H1 (cell line): ENCODE results near the gene STARD3. TPM values are rescaled to one million over a fixed set of nuclear protein-coding genes. Genes with fewer than 3 reads are reported as not detected.

Source experiments
- ASH2L ChIP-seq: fragments of 200-600, 300-600 bp; sonication (generic); IDR thresholded peaks from one replicate; pipeline ENCODE4 v1.7.1; 2017; ENCODE audit warnings: low read length
- GABPA ChIP-seq: IDR thresholded peaks from 2 replicates; pipeline ENCODE4 v1.6.1; 2011; ENCODE audit warnings: mild to moderate bottlenecking, low read length, moderate library complexity, borderline replicate concordance; ENCODE audit not compliant: insufficient read depth
- NANOG ChIP-seq: IDR thresholded peaks from 2 replicates; pipeline ENCODE4 v1.6.1; 2011; ENCODE audit warnings: low read length, low read depth, mild to moderate bottlenecking, inconsistent platforms; ENCODE audit not compliant: insufficient read depth, poor library complexity, severe bottlenecking
- SAP30 ChIP-seq: fragments of 300-600 bp; sonication (generic); IDR thresholded peaks from 2 replicates; pipeline ENCODE4 v1.7.1; 2012; ENCODE audit warnings: low read length, moderate library complexity, mild to moderate bottlenecking, inconsistent platforms; ENCODE audit not compliant: insufficient read depth, insufficient replicate concordance
- SIN3A ChIP-seq, 2 experiments: IDR thresholded peaks in 1 of 2; conservative IDR thresholded peaks in 1 of 2; 2 replicates each; pipeline ENCODE4 v1.6.1; 2011 to 2012; ENCODE audit warnings: low read length in 2 of 2, improper control_type of control experiment in 1 of 2, low read depth in 1 of 2, mild to moderate bottlenecking in 1 of 2
- SRF ChIP-seq: IDR thresholded peaks from 2 replicates; pipeline ENCODE4 v1.6.1; 2011; ENCODE audit warnings: mild to moderate bottlenecking, low read depth, low read length, moderate library complexity
- TCF12 ChIP-seq: IDR thresholded peaks from 2 replicates; pipeline ENCODE4 v1.6.1; 2011; ENCODE audit warnings: low read depth, mild to moderate bottlenecking, low read length
- YY1 ChIP-seq: IDR thresholded peaks from 2 replicates; pipeline ENCODE4 v1.6.1; 2011; ENCODE audit warnings: low read depth, mild to moderate bottlenecking, low read length
- polyA plus RNA-seq, 7 experiments: library from polyadenylated mRNA; depleted of rRNA in 3 of 7; stranded (reverse) in 5 of 7; unstranded in 2 of 7; fragments of >200 nt in 5 of 7; fragments of 200-250 nt in 2 of 7; gene quantifications; 1 replicate in 5 of 7; 2 replicates in 1 of 7; 4 replicates in 1 of 7; pipeline versions ENCODE4 v1.2.1 to v1.2.3, GENCODE V29; 2011 to 2013; ENCODE audit warnings: missing spikeins in 2 of 7, mixed read lengths in 2 of 7
- total RNA-seq: library from RNA; stranded (reverse); fragmentation: NEBNext Ultra II Directional; extraction: Animal tissue kit (Norgen Biotek cat#: 25700); gene quantifications from 2 replicates; pipeline ENCODE4 v1.2.1, GENCODE V29; 2021
- TF ChIP-seq, protein P1 (sequence below): fragments of 300-600 bp; sonication (generic); IDR thresholded peaks from 2 replicates; pipeline ENCODE4 v1.7.1; 2012; ENCODE audit warnings: low read length, moderate library complexity, mild to moderate bottlenecking, inconsistent platforms; ENCODE audit not compliant: insufficient replicate concordance
- TF ChIP-seq, protein P2 (sequence below): IDR thresholded peaks from 2 replicates; pipeline ENCODE4 v1.6.1; 2011; ENCODE audit warnings: low read length, improper control_type of control experiment

The STARD3 gene
- total and polyA plus RNA-seq, 2 of the 8 experiments (the other 6 are each of a cell fraction or from before 2014, with no cell fraction given) = 47.6 to 80.3 TPM

DNA sequence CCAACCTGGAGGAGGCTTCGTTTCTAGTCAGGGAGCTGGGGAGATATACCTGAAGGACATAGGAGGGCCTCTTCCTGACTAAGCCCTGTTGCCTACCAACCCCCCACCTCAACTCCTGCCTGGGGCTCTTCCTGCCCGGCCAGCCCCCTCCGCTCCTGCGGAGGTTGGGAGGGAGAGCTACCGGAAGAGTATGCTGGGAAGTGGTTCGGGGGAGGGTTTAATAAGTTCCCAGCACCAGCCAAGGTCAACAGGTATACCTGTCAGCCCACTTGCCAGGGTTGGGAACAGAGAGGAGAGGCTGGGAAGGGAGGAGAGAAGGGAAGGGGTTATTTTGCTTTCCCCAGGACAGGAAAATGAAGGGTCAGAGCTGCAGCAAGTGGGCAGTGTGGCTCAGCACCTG, 5.5 kb upstream of the STARD3 start (continued):
- TF ChIP-seq, protein P1, sequence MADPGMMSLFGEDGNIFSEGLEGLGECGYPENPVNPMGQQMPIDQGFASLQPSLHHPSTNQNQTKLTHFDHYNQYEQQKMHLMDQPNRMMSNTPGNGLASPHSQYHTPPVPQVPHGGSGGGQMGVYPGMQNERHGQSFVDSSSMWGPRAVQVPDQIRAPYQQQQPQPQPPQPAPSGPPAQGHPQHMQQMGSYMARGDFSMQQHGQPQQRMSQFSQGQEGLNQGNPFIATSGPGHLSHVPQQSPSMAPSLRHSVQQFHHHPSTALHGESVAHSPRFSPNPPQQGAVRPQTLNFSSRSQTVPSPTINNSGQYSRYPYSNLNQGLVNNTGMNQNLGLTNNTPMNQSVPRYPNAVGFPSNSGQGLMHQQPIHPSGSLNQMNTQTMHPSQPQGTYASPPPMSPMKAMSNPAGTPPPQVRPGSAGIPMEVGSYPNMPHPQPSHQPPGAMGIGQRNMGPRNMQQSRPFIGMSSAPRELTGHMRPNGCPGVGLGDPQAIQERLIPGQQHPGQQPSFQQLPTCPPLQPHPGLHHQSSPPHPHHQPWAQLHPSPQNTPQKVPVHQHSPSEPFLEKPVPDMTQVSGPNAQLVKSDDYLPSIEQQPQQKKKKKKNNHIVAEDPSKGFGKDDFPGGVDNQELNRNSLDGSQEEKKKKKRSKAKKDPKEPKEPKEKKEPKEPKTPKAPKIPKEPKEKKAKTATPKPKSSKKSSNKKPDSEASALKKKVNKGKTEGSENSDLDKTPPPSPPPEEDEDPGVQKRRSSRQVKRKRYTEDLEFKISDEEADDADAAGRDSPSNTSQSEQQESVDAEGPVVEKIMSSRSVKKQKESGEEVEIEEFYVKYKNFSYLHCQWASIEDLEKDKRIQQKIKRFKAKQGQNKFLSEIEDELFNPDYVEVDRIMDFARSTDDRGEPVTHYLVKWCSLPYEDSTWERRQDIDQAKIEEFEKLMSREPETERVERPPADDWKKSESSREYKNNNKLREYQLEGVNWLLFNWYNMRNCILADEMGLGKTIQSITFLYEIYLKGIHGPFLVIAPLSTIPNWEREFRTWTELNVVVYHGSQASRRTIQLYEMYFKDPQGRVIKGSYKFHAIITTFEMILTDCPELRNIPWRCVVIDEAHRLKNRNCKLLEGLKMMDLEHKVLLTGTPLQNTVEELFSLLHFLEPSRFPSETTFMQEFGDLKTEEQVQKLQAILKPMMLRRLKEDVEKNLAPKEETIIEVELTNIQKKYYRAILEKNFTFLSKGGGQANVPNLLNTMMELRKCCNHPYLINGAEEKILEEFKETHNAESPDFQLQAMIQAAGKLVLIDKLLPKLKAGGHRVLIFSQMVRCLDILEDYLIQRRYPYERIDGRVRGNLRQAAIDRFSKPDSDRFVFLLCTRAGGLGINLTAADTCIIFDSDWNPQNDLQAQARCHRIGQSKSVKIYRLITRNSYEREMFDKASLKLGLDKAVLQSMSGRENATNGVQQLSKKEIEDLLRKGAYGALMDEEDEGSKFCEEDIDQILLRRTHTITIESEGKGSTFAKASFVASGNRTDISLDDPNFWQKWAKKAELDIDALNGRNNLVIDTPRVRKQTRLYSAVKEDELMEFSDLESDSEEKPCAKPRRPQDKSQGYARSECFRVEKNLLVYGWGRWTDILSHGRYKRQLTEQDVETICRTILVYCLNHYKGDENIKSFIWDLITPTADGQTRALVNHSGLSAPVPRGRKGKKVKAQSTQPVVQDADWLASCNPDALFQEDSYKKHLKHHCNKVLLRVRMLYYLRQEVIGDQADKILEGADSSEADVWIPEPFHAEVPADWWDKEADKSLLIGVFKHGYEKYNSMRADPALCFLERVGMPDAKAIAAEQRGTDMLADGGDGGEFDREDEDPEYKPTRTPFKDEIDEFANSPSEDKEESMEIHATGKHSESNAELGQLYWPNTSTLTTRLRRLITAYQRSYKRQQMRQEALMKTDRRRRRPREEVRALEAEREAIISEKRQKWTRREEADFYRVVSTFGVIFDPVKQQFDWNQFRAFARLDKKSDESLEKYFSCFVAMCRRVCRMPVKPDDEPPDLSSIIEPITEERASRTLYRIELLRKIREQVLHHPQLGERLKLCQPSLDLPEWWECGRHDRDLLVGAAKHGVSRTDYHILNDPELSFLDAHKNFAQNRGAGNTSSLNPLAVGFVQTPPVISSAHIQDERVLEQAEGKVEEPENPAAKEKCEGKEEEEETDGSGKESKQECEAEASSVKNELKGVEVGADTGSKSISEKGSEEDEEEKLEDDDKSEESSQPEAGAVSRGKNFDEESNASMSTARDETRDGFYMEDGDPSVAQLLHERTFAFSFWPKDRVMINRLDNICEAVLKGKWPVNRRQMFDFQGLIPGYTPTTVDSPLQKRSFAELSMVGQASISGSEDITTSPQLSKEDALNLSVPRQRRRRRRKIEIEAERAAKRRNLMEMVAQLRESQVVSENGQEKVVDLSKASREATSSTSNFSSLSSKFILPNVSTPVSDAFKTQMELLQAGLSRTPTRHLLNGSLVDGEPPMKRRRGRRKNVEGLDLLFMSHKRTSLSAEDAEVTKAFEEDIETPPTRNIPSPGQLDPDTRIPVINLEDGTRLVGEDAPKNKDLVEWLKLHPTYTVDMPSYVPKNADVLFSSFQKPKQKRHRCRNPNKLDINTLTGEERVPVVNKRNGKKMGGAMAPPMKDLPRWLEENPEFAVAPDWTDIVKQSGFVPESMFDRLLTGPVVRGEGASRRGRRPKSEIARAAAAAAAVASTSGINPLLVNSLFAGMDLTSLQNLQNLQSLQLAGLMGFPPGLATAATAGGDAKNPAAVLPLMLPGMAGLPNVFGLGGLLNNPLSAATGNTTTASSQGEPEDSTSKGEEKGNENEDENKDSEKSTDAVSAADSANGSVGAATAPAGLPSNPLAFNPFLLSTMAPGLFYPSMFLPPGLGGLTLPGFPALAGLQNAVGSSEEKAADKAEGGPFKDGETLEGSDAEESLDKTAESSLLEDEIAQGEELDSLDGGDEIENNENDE = no peak
- TF ChIP-seq NANOG (no peak), SIN3A (conservative IDR thresholded peaks at IDR 0.05 in 1 of 2, IDR thresholded peaks at IDR 0.05 in 1 of 2; ENCODE audit: low read depth in 1 of 2, low read length in 2 of 2) (no peak), GABPA (peak; percentile 16; the same call in 1 of the 2 replicates), ASH2L (peak; percentile 11), SAP30 (no peak), TCF12 (no peak), YY1 (no peak), SRF (no peak)
- TF ChIP-seq, protein P2, sequence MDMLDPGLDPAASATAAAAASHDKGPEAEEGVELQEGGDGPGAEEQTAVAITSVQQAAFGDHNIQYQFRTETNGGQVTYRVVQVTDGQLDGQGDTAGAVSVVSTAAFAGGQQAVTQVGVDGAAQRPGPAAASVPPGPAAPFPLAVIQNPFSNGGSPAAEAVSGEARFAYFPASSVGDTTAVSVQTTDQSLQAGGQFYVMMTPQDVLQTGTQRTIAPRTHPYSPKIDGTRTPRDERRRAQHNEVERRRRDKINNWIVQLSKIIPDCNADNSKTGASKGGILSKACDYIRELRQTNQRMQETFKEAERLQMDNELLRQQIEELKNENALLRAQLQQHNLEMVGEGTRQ = no peak
